BJ (cell line): Measurements from ENCODE around the gene GLYR1. TPM values are rescaled to one million over a fixed set of nuclear protein-coding genes. Genes with fewer than 3 reads are reported as not detected.

Experiments used
- CTCF ChIA-PET: fragments of 350-600 bp; formaldehyde crosslinking; extraction: SDS; loops from one replicate; lab custom pipeline; 2021; ENCODE audit warnings: antibody characterized with exemption, inconsistent platforms; lab: Yijun Ruan, JAX
- POLR2A ChIA-PET: fragments of 300-600 bp; sonication (Branson Sonifier 250); formaldehyde crosslinking; extraction: SDS; loops from one replicate; lab custom pipeline; 2021; ENCODE audit warnings: antibody characterized with exemption; lab: Charles Lee
- DNase-seq: peaks from one replicate; pipeline ENCODE4 v3.0.0-alpha.2; 2011; ENCODE audit warnings: low read depth
- H3K27me3 ChIP-seq: 2 replicates; pipeline ENCODE4 v1.6.0; 2011; ENCODE audit warnings: low read length; ENCODE audit not compliant: control insufficient read depth, insufficient read depth
- H3K36me3 ChIP-seq: 2 replicates; pipeline ENCODE4 v1.5.1; 2011; ENCODE audit warnings: low read length; ENCODE audit not compliant: control insufficient read depth, insufficient read depth
- H3K4me3 ChIP-seq: 2 replicates; pipeline ENCODE4 v1.5.1; 2011; ENCODE audit warnings: low read depth, mild to moderate bottlenecking, control low read depth, low read length
- CTCF ChIP-seq: IDR thresholded peaks from 2 replicates; pipeline ENCODE4 v1.5.1; 2011; ENCODE audit warnings: low read depth, mild to moderate bottlenecking, control low read depth, inconsistent platforms, low read length, moderate library complexity; ENCODE audit not compliant: insufficient read depth
- polyA plus RNA-seq: library from polyadenylated mRNA; depleted of rRNA; stranded (reverse); fragments of >200 nt; gene quantifications from 2 replicates; pipeline ENCODE4 v1.2.3, GENCODE V29; 2011

The GLYR1 gene
- polyA plus RNA-seq, 1 experiment: 41.6 TPM

GRCh38 chr16:4859900-4860255 is 12.8 kb upstream of the GLYR1 start:
- no peak for DNase-seq
- no peak overlapping the region for H3K4me3 ChIP-seq
- TF ChIP-seq CTCF: no peak
- ChIA-PET CTCF (no interaction called here), POLR2A (no interaction called here)
- no peaks in the 10 kb centered on the region for H3K27me3 ChIP-seq
- peaks cover 30% of the 10 kb centered on the region for H3K36me3 ChIP-seq

- POLR2A ChIA-PET: no interaction called here
- TF ChIP-seq CTCF: no peak
Measured at GRCh38 chr16:4859190-4859899, 12.3 kb upstream of the GLYR1 start.

GRCh38 chr16:4855804-4856203 is 8.7 kb upstream of the GLYR1 start:
- CTCF ChIA-PET: no interaction called here
- POLR2A ChIA-PET: no interaction called here
- Histone ChIP-seq H3K4me3 (no peak overlapping the region), H3K36me3 (peaks cover 26% of the 10 kb centered on the region), H3K27me3 (no peaks in the 10 kb centered on the region)
- no peak for TF ChIP-seq CTCF
- no peak for DNase-seq

More at GRCh38 chr16:4859190-4859899, 12.3 kb upstream of the GLYR1 start:
- peaks cover 30% of the 10 kb centered on the region for H3K36me3 ChIP-seq
- no peak overlapping the region for H3K4me3 ChIP-seq
- DNase-seq: no peak
- CTCF ChIA-PET: interaction anchor here (1.4 kb wide), 1 partner anchor 97 kb away, joined by 4 read pairs; no protein-coding TSS in a partner anchor
- no peaks in the 10 kb centered on the region for H3K27me3 ChIP-seq

DNA sequence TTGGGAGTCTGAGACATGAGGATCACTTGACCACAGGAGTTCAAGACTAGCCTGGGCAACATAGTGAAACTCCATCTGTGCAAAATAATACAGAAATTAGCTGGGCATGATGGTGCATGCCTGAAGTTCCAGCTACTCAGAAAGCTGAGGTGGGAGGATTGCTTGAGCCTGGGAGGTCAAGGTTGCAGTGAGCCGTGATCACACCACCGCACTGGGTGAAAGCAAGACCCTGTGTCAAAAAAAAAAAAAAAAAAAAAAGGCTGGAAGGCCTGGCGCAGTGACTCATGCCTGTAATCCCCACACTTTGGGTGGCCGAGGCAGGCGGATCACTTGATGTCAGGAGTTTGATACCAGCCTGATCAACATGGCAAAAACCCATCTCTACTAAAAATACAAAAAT is 8.3 kb upstream of the GLYR1 start:
- no peak for TF ChIP-seq CTCF
- POLR2A ChIA-PET: no interaction called here

DNA sequence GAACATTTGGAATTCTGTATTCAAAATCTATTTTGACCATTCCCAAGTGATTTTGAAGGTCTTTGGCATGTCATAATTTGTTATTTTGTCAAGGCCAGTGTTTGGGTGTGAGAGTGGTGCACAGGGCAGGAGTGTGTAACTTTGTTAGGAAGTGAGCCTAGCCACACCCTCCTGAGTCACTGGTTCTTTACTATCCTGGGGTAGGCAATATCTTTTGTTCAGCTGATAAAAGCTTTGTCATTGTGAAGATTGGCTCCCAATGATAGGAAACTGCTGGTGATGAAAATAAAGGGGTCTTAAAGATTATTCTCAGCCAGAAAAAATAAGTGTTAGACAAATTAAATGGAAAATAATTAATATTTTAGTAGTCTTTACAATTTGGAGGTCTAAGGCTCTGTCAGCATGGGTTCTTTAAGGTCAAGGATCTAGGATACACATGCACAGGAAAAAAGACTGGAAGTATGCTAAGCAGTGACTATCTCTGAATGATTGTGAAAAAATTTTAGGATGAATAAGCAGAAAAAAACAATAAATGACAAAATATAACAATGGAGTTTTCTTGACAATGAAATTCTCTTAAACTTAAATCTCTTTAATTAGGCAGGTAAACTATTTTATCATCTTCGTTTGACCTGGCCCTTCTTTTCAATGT is 5.3 kb upstream of the GLYR1 start:
- POLR2A ChIA-PET: no interaction called here
- H3K36me3 ChIP-seq: peaks cover 7% of the 10 kb centered on the region
- DNase-seq: no peak
- CTCF ChIA-PET: interaction anchor here (1.9 kb wide), 1 partner anchor 105 kb away, joined by 6 read pairs; no protein-coding TSS in a partner anchor
- no peaks in the 10 kb centered on the region for H3K27me3 ChIP-seq
- H3K4me3 ChIP-seq: no peak overlapping the region
- TF ChIP-seq CTCF: no peak

More for the DNA sequence above, 8.3 kb upstream of the GLYR1 start:
- Histone ChIP-seq H3K36me3 (peaks cover 23% of the 10 kb centered on the region), H3K27me3 (no peaks in the 10 kb centered on the region), H3K4me3 (no peak overlapping the region)
- DNase-seq: no peak
- CTCF ChIA-PET: no interaction called here
